HG02938 (cell line): ENCODE data around the gene CDC42EP5.
"Not testable (repeated sequence)": the region's sequence is repeated elsewhere in the genome, so short reads cannot be mapped to it uniquely, and the experiment has no call there.

Experiments used
- ATAC-seq: cut with Tn5 transposase; IDR thresholded peaks from one replicate; pipeline ENCODE4 v1.9.1; 2021; ENCODE audit warnings: mild to moderate bottlenecking, moderate library complexity; ENCODE audit not compliant: unreplicated experiment

Gene CDC42EP5

DNA sequence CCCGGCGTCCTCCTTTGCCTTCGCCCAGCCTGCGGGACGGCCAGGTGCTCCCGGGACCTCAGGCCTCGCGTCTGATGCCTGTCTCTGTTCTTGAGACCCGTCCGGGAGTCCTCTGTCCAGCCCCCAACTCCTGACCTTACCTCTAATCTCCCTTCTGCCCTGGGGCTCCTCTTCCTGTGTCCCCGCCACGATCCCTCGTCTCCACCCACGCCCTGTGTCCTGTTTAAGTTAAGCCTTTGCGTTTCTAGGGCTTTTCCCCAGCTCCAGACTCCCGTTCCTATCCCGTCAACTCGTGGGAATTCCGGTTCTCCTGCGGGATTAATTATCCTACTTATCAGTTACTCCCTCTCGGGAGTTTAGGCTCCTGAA lies 23.4 kb downstream of the CDC42EP5 start:
- ATAC-seq, result no peak

DNA sequence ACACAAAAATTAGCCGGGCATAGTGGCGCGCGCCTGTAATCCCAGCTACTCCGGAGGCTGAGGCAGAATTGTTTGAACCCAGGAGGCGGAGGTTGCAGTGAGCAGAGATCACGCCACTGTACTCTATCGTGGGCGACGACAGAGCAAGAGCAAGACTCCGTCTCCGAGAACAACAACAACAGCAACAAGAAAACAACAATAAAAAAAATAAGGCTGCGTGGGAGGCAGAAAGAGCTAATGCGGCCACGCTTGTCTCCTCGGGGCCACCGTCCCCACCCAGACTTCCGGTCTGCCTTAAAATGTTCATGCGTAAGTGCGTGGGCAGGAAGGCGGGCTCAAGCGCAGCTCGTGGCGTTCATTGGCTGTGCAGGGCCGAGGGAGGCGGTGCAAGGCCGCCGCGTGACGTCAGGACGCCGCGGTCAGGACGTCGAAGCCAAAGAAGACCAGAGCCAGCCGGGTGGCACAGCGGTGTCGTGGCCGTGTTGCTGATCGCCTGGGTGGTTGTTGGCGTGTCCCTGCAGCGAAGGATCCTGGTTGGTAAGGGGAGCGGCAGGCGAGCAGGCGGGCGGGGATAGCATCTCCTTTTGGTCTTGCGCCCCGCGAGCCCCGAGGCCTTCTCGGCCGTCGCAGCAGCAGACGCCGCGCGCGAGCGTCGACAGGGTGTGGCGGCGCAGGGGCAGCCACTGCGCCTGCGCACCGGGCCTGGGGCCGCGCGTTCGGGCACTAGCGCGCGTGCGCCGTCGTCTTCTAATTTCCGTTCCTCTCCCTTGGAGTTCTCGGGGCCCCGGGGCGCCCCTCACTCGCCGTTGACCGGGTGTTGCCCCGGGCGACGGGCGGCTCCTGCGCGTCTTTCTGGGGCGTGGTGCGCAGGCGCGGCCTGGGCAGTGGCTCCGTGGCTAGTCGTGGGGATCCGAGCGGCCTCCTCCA lies 24.1 kb downstream of the CDC42EP5 start, which contains the start of gene LENG8:
Gene LENG8, plus strand, starts transcription at position 426 of the 927 bp plus-strand sequence. CDS start 2,146 bp downstream, outside the sequence.
- peak; percentile 85 for ATAC-seq

- no peak for ATAC-seq
Observed at GRCh38 chr19:54448040-54448773, 24.9 kb downstream of the CDC42EP5 start.

DNA sequence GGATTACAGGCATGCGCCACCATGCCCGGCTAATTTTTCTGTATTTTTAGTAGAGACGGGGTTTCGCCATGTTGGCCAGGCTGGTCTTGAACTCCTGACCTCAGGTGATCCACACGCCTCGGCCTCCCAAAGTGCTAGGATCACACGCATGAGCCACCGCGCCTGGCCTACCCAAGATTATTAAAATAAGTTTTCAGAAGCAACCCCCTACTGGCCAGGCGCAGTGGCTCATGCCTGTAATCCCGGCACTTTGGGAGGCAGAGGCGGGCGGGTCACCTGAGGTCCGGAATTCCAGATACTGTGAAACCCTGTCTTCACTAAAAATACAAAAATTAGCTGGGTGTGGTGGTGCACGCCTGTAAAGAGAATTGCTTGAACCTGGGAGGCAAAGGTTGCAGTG lies 26.7 kb downstream of the CDC42EP5 start:
- ATAC-seq, result not testable (repeated sequence)

GRCh38 chr19:54444737-54445136 lies 28.4 kb downstream of the CDC42EP5 start:
- no peak for ATAC-seq

DNA sequence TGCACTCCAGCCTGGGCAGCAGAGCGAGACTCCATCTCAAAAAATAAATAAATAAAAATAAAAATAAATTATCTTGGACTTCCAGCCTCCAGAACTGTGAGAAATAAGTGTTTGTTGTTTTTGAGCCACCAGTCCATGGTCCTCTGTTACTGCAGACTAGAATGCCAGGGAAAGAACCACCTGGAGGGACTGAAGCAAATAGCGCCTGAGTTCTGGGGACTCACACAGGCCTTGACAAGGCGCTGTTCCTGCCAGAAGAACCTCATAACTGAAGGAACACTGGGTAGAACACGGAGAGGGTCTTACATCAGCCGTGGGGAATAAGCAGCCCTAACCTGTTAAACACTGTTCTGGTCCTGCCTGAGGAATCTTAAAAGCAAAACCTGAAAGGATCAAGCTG lies 32.5 kb downstream of the CDC42EP5 start:
- ATAC-seq, result no peak

DNA sequence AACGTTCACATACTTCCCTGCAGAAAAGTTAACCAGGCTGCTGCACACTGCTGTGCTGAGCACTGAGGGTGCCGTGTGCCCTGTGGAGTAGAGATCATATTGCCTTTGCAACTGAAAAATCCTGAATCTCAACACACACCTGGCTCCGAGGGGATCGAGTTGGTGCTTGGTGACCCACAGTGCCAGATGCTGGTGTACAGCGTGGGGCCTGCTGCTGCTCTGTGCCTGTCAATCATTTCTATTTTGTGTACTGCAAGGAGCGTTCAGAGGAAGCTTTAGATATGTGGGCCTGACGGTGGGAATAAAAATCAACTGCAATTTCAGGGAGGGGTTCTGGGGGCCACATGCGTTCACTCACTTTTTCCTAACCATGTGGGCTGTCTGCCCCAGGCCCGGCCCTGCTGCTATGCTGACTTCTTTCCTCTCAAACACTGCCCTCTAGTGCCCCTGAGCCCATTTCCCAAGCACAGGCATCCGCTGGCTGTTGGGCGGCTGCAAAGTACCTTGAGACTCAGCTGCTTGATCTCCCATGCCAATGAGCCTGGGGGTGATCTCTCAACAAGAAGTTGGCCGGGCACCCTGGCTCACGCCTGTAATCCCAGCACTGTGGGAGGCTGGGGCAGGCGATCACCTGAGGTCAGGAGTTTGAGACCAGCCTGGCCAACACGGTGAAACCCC lies 33.8 kb downstream of the CDC42EP5 start:
- no peak for ATAC-seq

DNA sequence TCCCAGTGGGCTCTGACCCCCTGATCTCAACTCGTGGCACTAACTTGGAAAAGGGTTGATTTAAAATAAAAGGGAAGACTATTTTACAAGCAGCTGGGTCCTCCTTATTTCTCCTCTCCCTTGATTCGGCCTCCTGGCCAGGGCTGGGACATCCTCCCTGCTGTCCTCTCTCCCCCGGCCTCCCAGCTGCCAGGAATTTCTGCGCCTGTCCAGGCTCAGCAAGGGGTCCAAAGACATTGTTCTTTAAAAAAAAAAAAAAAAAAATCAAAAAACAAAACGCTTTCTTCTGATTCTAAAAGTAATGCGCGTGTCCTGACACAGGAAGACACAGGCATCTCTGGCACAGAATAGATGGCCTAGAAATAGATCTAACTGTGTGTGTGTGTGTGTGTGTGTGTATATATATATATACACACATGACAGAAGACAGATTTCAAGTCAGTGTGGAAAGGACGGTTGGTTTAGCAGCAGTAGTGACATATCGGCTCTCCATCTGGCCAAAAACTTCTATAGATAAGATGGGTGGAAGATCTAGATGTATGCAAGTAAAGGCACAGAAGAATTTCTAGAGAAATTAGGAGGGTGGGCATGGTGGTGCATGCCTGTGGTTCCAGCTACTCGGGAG lies 36.4 kb downstream of the CDC42EP5 start:
- ATAC-seq, result no peak

GRCh38 chr19:54436031-54436523 lies 37.0 kb downstream of the CDC42EP5 start:
- no peak for ATAC-seq

- no peak for ATAC-seq
Observed at GRCh38 chr19:54435551-54436016, 37.5 kb downstream of the CDC42EP5 start.

DNA sequence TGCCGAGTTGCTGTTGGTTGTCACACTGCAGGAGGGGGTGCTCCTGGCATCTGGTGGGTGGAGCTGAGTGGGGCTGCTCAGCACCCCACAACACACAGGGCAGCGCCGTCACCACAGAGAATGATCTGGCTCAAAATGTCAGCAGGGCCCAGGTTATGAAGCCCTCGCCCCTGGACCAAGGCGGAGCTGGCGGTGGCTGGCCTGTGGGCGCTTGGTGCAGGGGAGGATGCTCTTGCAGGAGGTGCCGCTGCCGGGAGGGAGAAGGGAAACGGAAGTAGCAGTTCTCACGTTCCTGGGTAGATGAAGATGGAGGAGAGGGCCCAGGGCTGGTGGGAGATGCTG lies 38.3 kb downstream of the CDC42EP5 start:
- no peak for ATAC-seq

DNA sequence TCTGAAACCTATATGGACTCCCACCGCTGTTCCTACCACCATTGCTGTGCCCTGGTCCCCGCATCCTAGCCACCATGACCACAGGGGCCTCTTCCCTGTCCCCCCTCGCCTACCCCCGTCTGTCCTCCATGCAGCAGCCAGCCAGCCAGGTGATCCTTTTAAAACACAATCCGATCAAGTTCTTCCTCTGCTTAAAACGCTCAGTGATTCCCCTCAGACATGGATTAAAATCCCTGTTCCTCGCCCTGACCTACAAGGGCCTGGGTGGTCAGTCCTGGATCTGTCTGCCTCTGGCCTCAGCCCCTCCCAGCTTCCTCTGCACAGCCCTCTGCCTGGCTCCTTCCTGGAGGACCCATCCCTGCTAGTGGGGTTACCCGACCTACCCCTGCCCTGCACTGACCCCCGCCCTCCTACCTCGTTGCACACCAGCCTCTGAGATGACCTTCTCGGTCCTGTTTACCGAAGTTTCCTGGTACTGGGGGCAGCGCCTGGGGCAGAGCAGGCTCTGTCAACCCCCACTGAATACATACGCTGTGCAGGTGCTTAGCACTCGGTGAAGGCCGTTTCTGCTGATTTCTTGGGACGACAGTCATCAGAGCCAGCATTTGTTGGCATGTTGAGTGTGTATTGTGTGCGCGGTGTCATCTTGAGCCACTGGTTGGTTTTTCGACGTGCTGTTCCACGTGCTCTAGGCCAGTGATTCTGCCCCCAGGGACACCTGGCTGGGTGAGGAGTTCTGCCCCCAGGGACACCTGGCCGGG lies 38.8 kb downstream of the CDC42EP5 start:
- ATAC-seq, result no peak

GRCh38 chr19:54433697-54434096 lies 39.4 kb downstream of the CDC42EP5 start:
- no peak for ATAC-seq

GRCh38 chr19:54432144-54432738 lies 40.9 kb downstream of the CDC42EP5 start:
- no peak for ATAC-seq

DNA sequence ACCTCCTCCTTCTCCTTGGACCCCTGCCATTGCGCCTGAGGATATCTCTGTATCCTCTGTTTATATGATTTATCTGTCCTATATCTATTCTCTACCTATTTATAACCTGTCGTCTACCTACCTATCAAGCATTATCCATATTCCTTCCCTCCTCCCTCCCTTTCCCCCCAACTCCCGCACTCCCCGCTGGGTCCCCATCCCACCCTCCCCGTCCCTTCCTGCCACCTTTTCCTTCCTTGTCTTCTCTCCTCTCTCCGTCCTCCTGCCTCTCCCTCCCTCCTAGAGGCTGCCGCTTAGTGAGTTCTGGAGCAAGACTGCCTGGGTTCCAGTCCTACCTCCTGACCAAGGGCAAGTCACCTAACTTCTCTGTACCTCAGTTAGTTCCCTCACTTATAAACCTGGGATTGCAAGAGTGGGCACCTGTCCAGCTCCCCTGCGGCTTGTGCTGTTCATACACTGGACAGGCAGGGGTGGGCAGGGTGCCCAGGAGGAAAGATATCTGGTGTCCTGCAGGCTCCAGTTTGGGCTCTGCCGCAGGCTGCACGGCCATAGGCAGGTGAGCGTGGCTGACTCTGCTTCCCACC lies 41.7 kb downstream of the CDC42EP5 start:
- ATAC-seq, result no peak

GRCh38 chr19:54430306-54431254 lies 42.5 kb downstream of the CDC42EP5 start:
- no peak for ATAC-seq

- ATAC-seq, result no peak
Observed at GRCh38 chr19:54429545-54430227, 43.4 kb downstream of the CDC42EP5 start.

DNA sequence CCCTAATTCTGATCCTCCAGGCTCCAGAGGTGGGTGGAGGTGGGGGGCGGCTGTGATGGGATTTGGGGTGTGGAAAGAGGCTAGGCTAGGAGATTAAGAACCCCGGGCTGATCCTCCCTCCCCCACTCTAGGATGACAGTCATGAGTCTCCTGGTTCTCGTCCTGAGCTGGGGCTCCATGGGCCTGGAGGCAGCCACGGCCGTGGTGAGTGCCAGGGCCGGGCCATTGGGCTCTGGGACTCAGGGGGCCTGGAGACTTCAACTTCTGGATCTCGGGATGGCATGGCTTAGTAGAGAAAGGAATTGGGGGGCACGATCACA lies 44.0 kb downstream of the CDC42EP5 start:
- no peak for ATAC-seq
